DMS153 treated with DMSO at 0.1 percent for 48 hours (cell line): ENCODE measurements around the gene ZNF366.

Experiments
- DNase-seq: peaks from one replicate; lab custom pipeline; 2025; ENCODE audit not compliant: unreplicated experiment; lab: John Stamatoyannopoulos, UW

ZNF366 gene

GRCh38 chr5:72465601-72466563 lies 41.3 kb downstream of the ZNF366 start:
- no peak for DNase-seq

DNA sequence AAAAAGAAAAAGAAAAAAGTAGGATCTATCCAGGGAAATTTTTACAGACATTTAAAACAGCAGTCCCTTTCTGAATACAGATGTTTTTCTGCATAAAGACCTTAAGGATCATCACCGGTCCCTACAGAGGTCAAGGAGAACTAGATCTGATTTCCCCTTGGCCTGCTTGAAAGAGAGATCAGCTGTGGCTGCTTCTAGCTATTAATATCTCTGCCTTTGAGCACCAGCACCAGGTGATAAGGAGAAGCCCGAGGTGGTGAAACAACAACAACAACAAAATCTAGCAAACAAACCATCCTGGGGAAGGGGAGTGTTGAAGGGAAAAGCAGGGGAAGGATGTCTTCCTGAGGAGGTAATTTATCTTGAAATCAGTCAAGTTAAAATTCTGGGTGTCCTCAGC lies 42.1 kb downstream of the ZNF366 start:
- DNase-seq: no peak

DNA sequence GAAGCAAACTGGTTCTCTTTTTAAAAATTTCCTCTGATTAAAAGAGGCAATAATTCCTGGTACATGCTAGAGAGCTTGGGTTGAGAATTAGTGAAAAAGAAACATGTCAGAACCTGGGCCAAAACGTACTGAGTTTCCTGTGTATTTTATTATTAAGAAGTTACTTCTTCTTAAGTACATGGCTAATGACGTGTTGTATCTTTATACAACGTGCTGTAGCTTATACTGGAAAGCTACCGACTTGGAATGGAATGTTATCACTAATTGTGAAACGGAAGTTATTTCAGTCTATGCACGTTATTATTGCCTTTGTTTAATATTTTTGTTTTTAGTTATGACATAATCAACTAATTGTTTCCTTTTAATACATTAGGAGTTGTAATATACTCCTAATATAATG lies 43.1 kb downstream of the ZNF366 start:
- no peak for DNase-seq

- no peak for DNase-seq
Measured at GRCh38 chr5:72463449-72464052, 43.7 kb downstream of the ZNF366 start.

GRCh38 chr5:72460413-72460812 lies 46.8 kb downstream of the ZNF366 start:
- DNase-seq: no peak

DNA sequence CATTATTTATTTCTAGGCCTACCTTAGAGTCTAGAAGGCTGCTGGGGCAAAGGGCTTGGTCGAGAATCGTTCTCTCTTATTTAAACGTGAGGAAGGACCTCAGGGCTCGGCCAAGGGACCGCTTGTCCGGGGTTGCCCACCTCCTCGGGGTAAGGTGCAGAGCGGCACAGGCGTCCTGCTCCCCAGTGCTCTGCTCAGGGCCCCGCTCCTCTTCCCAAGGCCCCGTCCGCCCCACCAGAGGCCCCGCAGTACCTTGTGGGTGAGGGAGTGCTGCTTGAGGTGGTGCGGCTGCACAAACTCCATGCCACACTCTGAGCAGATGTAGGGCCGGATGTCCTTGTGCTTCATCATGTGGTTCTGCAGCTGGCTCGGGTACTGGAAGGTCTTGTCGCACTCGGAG lies 47.3 kb downstream of the ZNF366 start:
- DNase-seq: no peak

GRCh38 chr5:72459089-72459661 lies 48.0 kb downstream of the ZNF366 start:
- DNase-seq: no peak

DNA sequence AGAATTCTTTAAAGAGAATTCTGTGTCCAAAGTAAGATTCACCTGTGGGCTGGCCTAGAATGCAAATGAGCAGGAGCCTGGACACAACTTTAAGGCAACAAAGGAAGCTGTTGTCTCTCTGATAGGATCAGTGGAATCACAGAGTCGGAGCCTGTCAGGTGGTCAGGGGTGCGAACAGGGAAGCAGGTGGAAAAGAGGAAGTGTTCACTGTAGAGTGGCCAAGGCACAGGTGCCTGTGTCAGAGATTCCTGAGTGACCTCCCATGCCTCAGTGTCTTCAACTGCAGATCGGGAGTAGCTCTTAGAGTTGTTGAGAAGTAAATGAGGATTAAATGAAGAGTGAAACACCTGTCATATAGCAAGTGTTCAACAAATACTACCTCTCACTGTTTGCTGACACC lies 48.8 kb downstream of the ZNF366 start:
- no peak for DNase-seq

- no peak for DNase-seq
Measured at GRCh38 chr5:72457491-72457890, 49.7 kb downstream of the ZNF366 start.

DNA sequence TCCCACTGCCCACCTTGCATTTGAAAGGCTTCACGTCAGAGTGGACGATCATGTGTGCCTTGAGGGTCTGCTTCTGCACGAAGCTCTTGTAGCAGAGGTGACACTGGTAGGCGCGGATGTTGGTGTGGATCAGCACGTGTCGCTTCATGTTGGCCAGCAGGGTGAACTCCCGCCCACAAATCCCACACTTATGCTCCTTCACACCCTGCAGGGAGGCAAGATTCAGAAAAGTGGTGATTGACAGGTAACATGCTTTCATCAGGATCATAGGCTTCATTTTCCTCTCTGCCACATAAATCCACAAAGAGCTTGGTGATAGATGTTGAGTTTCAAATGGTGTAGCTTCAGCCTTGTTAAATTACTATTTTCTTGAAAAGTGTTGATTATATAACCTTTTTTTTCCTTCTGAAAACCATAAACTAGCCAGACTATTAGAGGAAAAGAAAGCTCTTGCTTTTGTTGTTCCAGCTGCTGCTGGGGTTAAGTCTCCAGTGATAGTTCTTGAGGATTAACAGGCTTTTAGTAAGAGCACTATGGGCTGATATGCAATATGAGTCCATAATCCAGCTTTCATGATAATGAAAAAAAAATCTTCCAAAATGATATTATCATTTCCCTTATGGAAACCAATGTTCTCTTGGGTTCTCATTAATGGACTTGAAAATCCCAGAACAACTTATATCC lies 50.7 kb downstream of the ZNF366 start:
- no peak for DNase-seq

- DNase-seq: no peak
Measured at GRCh38 chr5:72455476-72455875, 51.7 kb downstream of the ZNF366 start.

GRCh38 chr5:72454996-72455395 lies 52.2 kb downstream of the ZNF366 start:
- no peak for DNase-seq

DNA sequence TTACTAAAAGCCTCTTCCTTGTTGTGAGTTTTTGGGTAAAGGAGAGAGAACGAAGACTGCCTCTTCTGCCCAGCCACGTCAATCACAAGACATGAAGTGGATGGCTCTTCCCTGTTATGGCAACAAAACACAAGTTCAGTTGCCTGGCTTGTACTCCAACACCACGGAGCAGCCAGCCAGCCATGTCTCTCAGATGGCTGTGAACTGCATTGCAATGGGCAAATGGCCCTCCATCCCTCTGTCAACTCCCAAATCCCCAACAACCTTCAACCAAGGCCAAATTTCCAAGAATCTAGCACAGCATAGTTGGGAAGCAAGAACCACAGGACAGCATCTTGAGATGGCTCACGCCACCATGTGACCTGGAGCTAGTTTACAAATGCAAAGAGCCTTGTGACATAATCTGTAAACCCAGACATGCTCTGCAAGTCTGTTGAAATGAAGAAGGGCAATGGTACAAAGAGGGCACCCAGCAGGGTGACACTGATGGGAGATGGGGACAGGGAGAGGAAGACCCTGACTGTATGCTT lies 53.9 kb downstream of the ZNF366 start:
- DNase-seq: no peak

GRCh38 chr5:72452515-72453245 lies 54.5 kb downstream of the ZNF366 start:
- DNase-seq: no peak

GRCh38 chr5:72451741-72452505 lies 55.3 kb downstream of the ZNF366 start:
- DNase-seq: no peak

GRCh38 chr5:72448368-72448767 lies 58.8 kb downstream of the ZNF366 start:
- no peak for DNase-seq

GRCh38 chr5:72447751-72448150 lies 59.5 kb downstream of the ZNF366 start:
- no peak for DNase-seq

DNA sequence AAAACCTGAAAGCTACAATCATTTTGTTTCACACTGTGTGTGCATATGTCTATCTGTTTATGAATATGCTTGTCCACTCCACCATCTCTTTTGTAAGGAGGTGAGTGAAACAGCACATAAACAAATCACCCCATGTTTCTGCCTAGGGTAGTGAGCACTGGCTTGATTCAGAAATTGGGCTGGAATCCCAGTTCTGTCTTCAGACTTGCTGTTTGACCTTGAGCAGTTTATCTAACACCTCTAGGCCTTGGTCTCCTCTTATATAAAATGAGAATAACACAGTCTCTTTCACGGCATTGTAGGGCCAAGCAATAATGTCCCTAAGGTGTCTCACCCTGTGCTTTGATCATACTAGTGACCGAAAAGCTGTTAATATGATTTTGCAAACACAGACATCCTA lies 61.2 kb downstream of the ZNF366 start:
- DNase-seq: no peak

- no peak for DNase-seq
Measured at GRCh38 chr5:72443883-72444282, 63.3 kb downstream of the ZNF366 start.
